Naive thymus-derived CD4-positive, alpha-beta T cell (primary cell): Measurements from ENCODE around the gene CCDC88B. TPM values are rescaled to one million over a fixed set of nuclear protein-coding genes. Genes with fewer than 3 reads are reported as not detected.

Experiments
- ATAC-seq: fragments of 150-1000 bp; cut with Tn5 transposase; 2 replicates; pipeline ENCODE4 v1.10.0; 2021; ENCODE audit warnings: mild to moderate bottlenecking, moderate library complexity
- CTCF ChIA-PET: fragments of 350-600 bp; sonication (Branson Sonifier 250); formaldehyde crosslinking; loops from one replicate; lab custom pipeline; 2021; ENCODE audit warnings: antibody characterized with exemption; lab: Charles Lee
- POLR2A ChIA-PET: fragments of 350-600 bp; sonication (Branson Sonifier 250); formaldehyde crosslinking; loops from one replicate; lab custom pipeline; 2021; ENCODE audit warnings: antibody characterized with exemption, inconsistent platforms; lab: Charles Lee
- DNase-seq, 9 donors: peaks; one replicate each; pipeline versions ENCODE4 v3.0.0 to v3.0.0-alpha.2; 2020 to 2022; ENCODE audit warnings: mixed read lengths in 1 of 9
- H3K27ac ChIP-seq: one replicate; pipeline ENCODE4 v1.7.0; 2013; ENCODE audit warnings: mild to moderate bottlenecking, low read depth, low read length, moderate library complexity
- H3K27me3 ChIP-seq, 2 donors: one replicate each; pipeline ENCODE4 v1.7.0; 2013; ENCODE audit warnings: low read length in 2 of 2, mild to moderate bottlenecking in 2 of 2, moderate library complexity in 2 of 2; ENCODE audit not compliant: control insufficient read depth in 2 of 2, insufficient read depth in 2 of 2
- H3K36me3 ChIP-seq, 3 experiments: 1 replicate in 2 of 3; 2 replicates in 1 of 3; pipeline ENCODE4 v1.7.0; 2013; ENCODE audit warnings: low read length in 3 of 3, mild to moderate bottlenecking in 3 of 3, moderate library complexity in 1 of 3; ENCODE audit not compliant: insufficient read depth in 3 of 3, control insufficient read depth in 2 of 3
- H3K4me1 ChIP-seq, 2 donors: one replicate each; pipeline ENCODE4 v1.7.0; 2013; ENCODE audit warnings: low read length in 2 of 2, mild to moderate bottlenecking in 2 of 2, moderate library complexity in 1 of 2; ENCODE audit not compliant: control insufficient read depth in 2 of 2, insufficient read depth in 2 of 2
- H3K4me3 ChIP-seq: 2 replicates; pipeline ENCODE4 v1.7.0; 2013; ENCODE audit warnings: mild to moderate bottlenecking, low read length
- H3K9me3 ChIP-seq, 3 experiments: 1 replicate in 2 of 3; 2 replicates in 1 of 3; pipeline ENCODE4 v1.7.0; 2013; ENCODE audit warnings: low read length in 3 of 3; ENCODE audit not compliant: control insufficient read depth in 2 of 3
- H3K27ac Mint-ChIP-seq, 9 donors: one replicate each; pipeline ENCODE4 v1.8.0; 2020 to 2022; ENCODE audit warnings: mixed read lengths in 9 of 9, mild to moderate bottlenecking in 8 of 9, moderate library complexity in 5 of 9, inconsistent platforms in 2 of 9
- H3K27me3 Mint-ChIP-seq, 5 donors: one replicate each; pipeline ENCODE4 v1.8.0; 2021 to 2022; ENCODE audit warnings: mixed read lengths in 5 of 5, mild to moderate bottlenecking in 1 of 5
- H3K36me3 Mint-ChIP-seq, 5 donors: one replicate each; pipeline ENCODE4 v1.8.0; 2020 to 2022; ENCODE audit warnings: mixed read lengths in 5 of 5, mild to moderate bottlenecking in 3 of 5, inconsistent platforms in 1 of 5
- H3K4me1 Mint-ChIP-seq, 7 donors: one replicate each; pipeline ENCODE4 v1.8.0; 2020 to 2022; ENCODE audit warnings: mixed read lengths in 7 of 7, mild to moderate bottlenecking in 3 of 7, inconsistent platforms in 1 of 7
- H3K4me3 Mint-ChIP-seq, 10 donors: one replicate each; pipeline ENCODE4 v1.8.0; 2020 to 2022; ENCODE audit warnings: mild to moderate bottlenecking in 10 of 10, mixed read lengths in 10 of 10, moderate library complexity in 6 of 10, inconsistent platforms in 2 of 10
- H3K9me3 Mint-ChIP-seq, 11 donors: one replicate each; pipeline ENCODE4 v1.8.0; 2020 to 2022; ENCODE audit warnings: mixed read lengths in 11 of 11, mild to moderate bottlenecking in 4 of 11, inconsistent platforms in 1 of 11, moderate library complexity in 1 of 11
- intact Hi-C, 2 donors: fragments of 100-400 bp; cut with micrococcal nuclease; formaldehyde crosslinking; loops; one replicate each; pipeline ENCODE4 v1.15.1; 2023
- polyA plus RNA-seq, 2 donors: library from polyadenylated mRNA; unstranded; fragments of 300-500 nt; fragmentation: Illumina TruSeq; gene quantifications; one replicate each; pipeline ENCODE4 v1.2.3, GENCODE V29; 2021
- total RNA-seq, 6 experiments: library from RNA in 5 of 6; stranded (reverse) in 5 of 6; gene quantifications; 1 replicate in 5 of 6; 2 replicates in 1 of 6; pipeline ENCODE4 v1.2.3 and lab custom pipeline; 2021 to 2026

The CCDC88B gene
- total and polyA plus RNA-seq, 7 experiments from 2014 or later: 12.8 to 182 (median 74.3) TPM

- CTCF ChIA-PET: interaction anchor here (0.8 to 2.0 kb wide), 3 partner anchors 13 to 126 kb away, joined by 4 to 10 read pairs (median 7); partner anchors contain the start of genes ESRRA, PRDX5 and TRMT112
- POLR2A ChIA-PET: interaction anchor here (0.6 to 1.7 kb wide), 6 partner anchors 12 to 710 kb away, joined by 3 to 10 read pairs (median 3); partner anchors contain the start of genes PRDX5, SAC3D1 and TRMT112
- no peaks in the 10 kb centered on the region for H3K27me3 Mint-ChIP-seq
- peaks cover 0 to 4% (median 0%) of the 10 kb centered on the region in 5 donors for H3K36me3 Mint-ChIP-seq
- no peak overlapping the region for H3K27ac ChIP-seq
- no peak overlapping the region for H3K4me3 Mint-ChIP-seq
- peaks cover 0 to 14% (median 7%) of the 10 kb centered on the region in 7 donors for H3K4me1 Mint-ChIP-seq
- ATAC-seq (no peak), DNase-seq (no peak)
- no peaks in the 10 kb centered on the region for H3K27me3 ChIP-seq
- H3K9me3 ChIP-seq: no peaks in the 10 kb centered on the region
- peaks cover 4 to 8% of the 10 kb centered on the region in 2 donors for H3K4me1 ChIP-seq
- H3K27ac Mint-ChIP-seq: peak overlapping the region in 2 of 9 donors; percentile 36 to 42
- H3K4me3 ChIP-seq: no peak overlapping the region
- peaks cover 0 to 4% (median 0%) of the 10 kb centered on the region in 11 donors for H3K9me3 Mint-ChIP-seq
- intact Hi-C loops: loop anchor here (1.0 kb wide), 1 partner anchor 13 kb away; the partner anchor contains the start of gene PRDX5 (in 2 of the 2)
- H3K36me3 ChIP-seq: peaks cover 0 to 8% (median 0%) of the 10 kb centered on the region in 3 experiments
These were observed 9.1 kb upstream of the CCDC88B start for GRCh38 chr11:64330888-64331287.

- H3K27ac ChIP-seq: no peak overlapping the region
- CTCF ChIA-PET: interaction anchor here (0.7 to 2.0 kb wide), 5 partner anchors 8 to 127 kb away, joined by 3 to 10 read pairs (median 4); partner anchors contain the start of genes ESRRA, PRDX5 and TRMT112
- peak overlapping the region in 6 of 9 donors; percentile 8 to 62 (median 33) for H3K27ac Mint-ChIP-seq
- H3K36me3 ChIP-seq: peaks cover 0 to 8% (median 0%) of the 10 kb centered on the region in 3 experiments
- no peaks in the 10 kb centered on the region for H3K9me3 ChIP-seq
- H3K4me1 Mint-ChIP-seq: peaks cover 0 to 14% (median 7%) of the 10 kb centered on the region in 7 donors
- H3K36me3 Mint-ChIP-seq: peaks cover 0 to 4% (median 0%) of the 10 kb centered on the region in 5 donors
- H3K9me3 Mint-ChIP-seq: peaks cover 0 to 3% (median 0%) of the 10 kb centered on the region in 11 donors
- POLR2A ChIA-PET: interaction anchor here (0.6 to 2.0 kb wide), 4 partner anchors 11 to 47 kb away, joined by 3 to 10 read pairs (median 4); partner anchors contain the start of genes BAD, PRDX5 and TRMT112
- ATAC-seq (peak; percentile 92), DNase-seq (peak; percentile 33 to 76 (median 49))
- peak overlapping the region in 3 of 10 donors; percentile 1 to 31 (median 27) for H3K4me3 Mint-ChIP-seq
- H3K27me3 ChIP-seq: no peaks in the 10 kb centered on the region
- peaks cover 4 to 8% of the 10 kb centered on the region in 2 donors for H3K4me1 ChIP-seq
- intact Hi-C loops: loop anchor here (1.0 kb wide), 1 partner anchor 13 kb away; the partner anchor contains the start of gene PRDX5 (in 2 of the 2)
- no peaks in the 10 kb centered on the region for H3K27me3 Mint-ChIP-seq
- no peak overlapping the region for H3K4me3 ChIP-seq
These were observed 8.2 kb upstream of the CCDC88B start for GRCh38 chr11:64331569-64332371.

- Mint-ChIP-seq H3K27me3 (no peaks in the 10 kb centered on the region), H3K4me3 (no peak overlapping the region), H3K27ac (no peak overlapping the region), H3K9me3 (no peaks in the 10 kb centered on the region), H3K36me3 (peaks cover 0 to 10% (median 8%) of the 10 kb centered on the region in 5 donors), H3K4me1 (peaks cover 0 to 26% (median 12%) of the 10 kb centered on the region in 7 donors)
- H3K4me1 ChIP-seq: peaks cover 4 to 8% of the 10 kb centered on the region in 2 donors
- ChIA-PET POLR2A (interaction anchor here (1.2 to 2.0 kb wide), 2 partner anchors 10 to 49 kb away, joined by 5 read pairs; partner anchors contain the start of gene BAD), CTCF (no interaction called here)
- H3K27ac ChIP-seq: no peak overlapping the region
- H3K27me3 ChIP-seq: no peaks in the 10 kb centered on the region
- H3K4me3 ChIP-seq: no peak overlapping the region
- peaks cover 0 to 11% (median 4%) of the 10 kb centered on the region in 3 experiments for H3K36me3 ChIP-seq
- H3K9me3 ChIP-seq: no peaks in the 10 kb centered on the region
- DNase-seq (no peak), ATAC-seq (no peak)
- intact Hi-C loops: no loop called here
These were observed 6.4 kb upstream of the CCDC88B start for GRCh38 chr11:64333556-64333955.

GRCh38 chr11:64334764-64335735, 5.0 kb upstream of the CCDC88B start:
- Mint-ChIP-seq H3K4me3 (no peak overlapping the region), H3K9me3 (no peaks in the 10 kb centered on the region), H3K27ac (peak overlapping the region in 2 of 9 donors; percentile 62 to 65), H3K4me1 (peaks cover 12 to 39% (median 24%) of the 10 kb centered on the region in 7 donors), H3K36me3 (peaks cover 0 to 10% (median 8%) of the 10 kb centered on the region in 5 donors), H3K27me3 (no peaks in the 10 kb centered on the region)
- H3K36me3 ChIP-seq: peaks cover 0 to 11% (median 4%) of the 10 kb centered on the region in 3 experiments
- intact Hi-C loops: no loop called here
- H3K4me1 ChIP-seq: peaks cover 13 to 21% of the 10 kb centered on the region in 2 donors
- POLR2A ChIA-PET: interaction anchor here (0.6 kb wide), 1 partner anchor 130 kb away, joined by 5 read pairs; no protein-coding TSS in a partner anchor
- DNase-seq (peak in 1 of 9 donors; percentile 46), ATAC-seq (peak; percentile 50)
- H3K4me3 ChIP-seq: no peak overlapping the region
- no peaks in the 10 kb centered on the region for H3K9me3 ChIP-seq
- no peaks in the 10 kb centered on the region for H3K27me3 ChIP-seq
- H3K27ac ChIP-seq: no peak overlapping the region
- CTCF ChIA-PET: interaction anchor here (0.6 kb wide), 1 partner anchor 20 kb away, joined by 3 read pairs; no protein-coding TSS in a partner anchor

GRCh38 chr11:64337538-64338249, 2.3 kb upstream of the CCDC88B start:
- CTCF ChIA-PET: interaction anchor here (0.6 to 1.5 kb wide), 5 partner anchors 13 to 351 kb away, joined by 3 to 5 read pairs (median 3); partner anchors contain the start of gene TRMT112

More at GRCh38 chr11:64337538-64338249, 2.3 kb upstream of the CCDC88B start:
- Mint-ChIP-seq H3K9me3 (no peaks in the 10 kb centered on the region), H3K27me3 (peaks cover 0 to 2% (median 0%) of the 10 kb centered on the region in 5 donors), H3K27ac (peak overlapping the region in 7 of 9 donors; percentile 14 to 78 (median 54)), H3K4me3 (peak overlapping the region in 2 of 10 donors; percentile 32 to 54), H3K36me3 (peaks cover 0 to 12% (median 9%) of the 10 kb centered on the region in 5 donors), H3K4me1 (peaks cover 17 to 46% (median 26%) of the 10 kb centered on the region in 7 donors)
- no peak overlapping the region for H3K4me3 ChIP-seq
- no peak for ATAC-seq
- POLR2A ChIA-PET: interaction anchor here (0.7 to 2.5 kb wide), 2 partner anchors 20 to 120 kb away, joined by 4 to 15 read pairs; partner anchors contain the start of genes PRDX5 and TRMT112
- H3K36me3 ChIP-seq: peaks cover 0 to 11% (median 4%) of the 10 kb centered on the region in 3 experiments
- H3K4me1 ChIP-seq: peaks cover 29 to 30% of the 10 kb centered on the region in 2 donors
- DNase-seq: no peak
- no peaks in the 10 kb centered on the region for H3K9me3 ChIP-seq
- intact Hi-C loops: no loop called here
- no peaks in the 10 kb centered on the region for H3K27me3 ChIP-seq
- H3K27ac ChIP-seq: no peak overlapping the region
